IPS-18a (cell line): ENCODE measurements around the gene DHX58.

Experiments
- H3K27ac ChIP-seq: one replicate; pipeline ENCODE4 v1.5.1; 2013; ENCODE audit warnings: low read length
- H3K27me3 ChIP-seq: one replicate; pipeline ENCODE4 v1.6.1; 2013; ENCODE audit warnings: mild to moderate bottlenecking, low read length; ENCODE audit not compliant: control insufficient read depth, insufficient read depth
- H3K36me3 ChIP-seq: one replicate; pipeline ENCODE4 v1.6.1; 2013; ENCODE audit warnings: low read depth, low read length; ENCODE audit not compliant: control insufficient read depth
- H3K4me1 ChIP-seq: one replicate; pipeline ENCODE4 v1.6.1; 2013; ENCODE audit warnings: low read depth, low read length; ENCODE audit not compliant: control insufficient read depth
- H3K4me3 ChIP-seq: one replicate; pipeline ENCODE4 v1.5.1; 2013; ENCODE audit warnings: low read length
- H3K9ac ChIP-seq: one replicate; pipeline ENCODE4 v1.6.1; 2013; ENCODE audit warnings: mild to moderate bottlenecking, low read length, moderate library complexity
- H3K9me3 ChIP-seq: one replicate; pipeline ENCODE4 v1.6.1; 2013; ENCODE audit warnings: low read depth, low read length; ENCODE audit not compliant: control insufficient read depth

DHX58 gene

DNA sequence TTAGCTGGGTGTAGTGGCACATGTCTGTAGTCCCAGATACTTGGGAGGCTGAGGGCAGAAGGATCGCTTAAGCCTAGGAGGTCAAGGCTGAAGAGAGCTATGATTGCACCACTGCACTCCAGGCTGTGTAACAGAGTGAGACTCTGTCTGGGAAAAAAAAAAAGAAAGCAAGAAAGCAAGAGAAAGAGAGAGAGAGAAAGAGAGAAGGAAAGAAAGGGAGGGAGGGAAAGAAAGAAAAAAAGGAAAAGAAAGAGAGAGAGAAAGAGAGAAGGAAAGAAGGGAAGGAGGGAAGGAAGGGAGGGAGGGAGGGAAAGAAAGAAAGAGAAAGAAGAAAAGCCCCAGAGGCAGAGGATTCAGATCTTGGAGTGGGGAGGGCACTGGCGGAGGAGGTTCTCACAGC is 6.5 kb downstream of the DHX58 start:
- no peaks in the 10 kb centered on the region for H3K27me3 ChIP-seq
- peaks cover 6% of the 10 kb centered on the region for H3K4me1 ChIP-seq
- no peak overlapping the region for H3K9ac ChIP-seq
- H3K27ac ChIP-seq = no peak overlapping the region
- no peaks in the 10 kb centered on the region for H3K36me3 ChIP-seq
- H3K9me3 ChIP-seq = no peaks in the 10 kb centered on the region
- no peak overlapping the region for H3K4me3 ChIP-seq

DNA sequence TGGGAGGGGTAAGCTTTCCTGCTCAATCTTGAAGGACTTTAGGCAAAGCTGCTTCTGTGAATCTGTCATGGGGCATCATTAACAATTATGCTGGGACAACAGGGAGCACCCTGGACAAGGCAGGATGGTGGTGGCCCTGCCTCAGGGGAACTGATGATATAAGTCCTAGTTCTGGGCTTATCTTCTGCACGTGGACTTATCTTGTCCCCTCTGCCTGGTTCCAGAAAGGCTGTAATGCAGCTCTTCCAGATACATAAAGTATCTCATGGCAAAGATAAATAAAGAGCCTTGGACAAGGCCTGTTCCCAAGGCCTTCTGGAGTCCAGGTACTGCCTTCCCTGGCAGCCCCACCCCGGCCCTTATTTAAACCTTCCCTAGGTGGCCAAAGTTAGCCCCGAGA is 8.2 kb downstream of the DHX58 start:
- H3K27ac ChIP-seq = no peak overlapping the region
- H3K9me3 ChIP-seq = no peaks in the 10 kb centered on the region
- no peak overlapping the region for H3K4me3 ChIP-seq
- H3K36me3 ChIP-seq = no peaks in the 10 kb centered on the region
- peaks cover 6% of the 10 kb centered on the region for H3K4me1 ChIP-seq
- H3K9ac ChIP-seq = no peak overlapping the region
- H3K27me3 ChIP-seq = no peaks in the 10 kb centered on the region

GRCh38 chr17:42103221-42103954 is 9.1 kb downstream of the DHX58 start:
- Histone ChIP-seq H3K27ac (no peak overlapping the region), H3K4me1 (peaks cover 12% of the 10 kb centered on the region), H3K9ac (no peak overlapping the region), H3K9me3 (no peaks in the 10 kb centered on the region), H3K36me3 (no peaks in the 10 kb centered on the region), H3K4me3 (no peak overlapping the region), H3K27me3 (no peaks in the 10 kb centered on the region)

DNA sequence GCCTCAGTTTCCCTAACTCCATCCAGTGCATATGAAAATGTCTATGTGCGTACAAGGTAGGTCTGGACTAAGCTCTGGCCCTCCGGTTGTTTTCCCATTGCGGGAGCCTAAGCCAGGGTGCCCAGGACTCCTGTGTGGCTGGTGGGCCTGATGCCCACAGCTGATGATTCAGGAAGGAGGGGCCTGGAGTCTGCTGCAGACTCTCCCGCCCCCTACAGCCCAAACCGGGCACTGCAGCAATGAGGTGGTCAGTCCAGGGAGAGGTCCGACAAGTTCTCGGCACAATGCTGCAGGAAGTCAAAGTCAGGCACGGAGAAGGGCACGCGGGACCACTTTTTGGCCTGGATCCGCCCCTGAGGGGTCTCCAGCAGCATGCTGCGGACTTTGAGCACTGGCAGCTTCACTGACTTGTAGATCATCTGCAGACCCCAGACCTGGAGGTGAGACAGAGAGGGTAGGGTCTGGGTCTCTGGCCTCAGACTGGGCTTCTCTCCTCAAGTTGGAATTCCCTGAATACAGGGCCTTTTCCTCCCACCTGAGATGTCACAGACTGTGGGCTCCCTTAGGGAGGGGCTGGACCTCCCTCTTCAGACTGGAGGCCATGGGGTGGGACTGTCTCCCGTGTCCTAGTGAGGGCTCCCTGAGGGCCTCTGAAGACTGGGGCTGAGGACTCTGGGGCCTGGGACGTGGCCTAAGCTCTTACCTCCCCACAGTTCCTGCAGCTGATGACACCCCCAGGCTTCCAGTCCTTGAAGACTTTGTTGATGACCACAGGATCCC is 10.8 kb downstream of the DHX58 start:
- Histone ChIP-seq H3K27me3 (peaks cover 15% of the 10 kb centered on the region), H3K4me1 (peaks cover 14% of the 10 kb centered on the region), H3K9me3 (no peaks in the 10 kb centered on the region), H3K4me3 (no peak overlapping the region), H3K27ac (no peak overlapping the region), H3K36me3 (no peaks in the 10 kb centered on the region), H3K9ac (no peak overlapping the region)

DNA sequence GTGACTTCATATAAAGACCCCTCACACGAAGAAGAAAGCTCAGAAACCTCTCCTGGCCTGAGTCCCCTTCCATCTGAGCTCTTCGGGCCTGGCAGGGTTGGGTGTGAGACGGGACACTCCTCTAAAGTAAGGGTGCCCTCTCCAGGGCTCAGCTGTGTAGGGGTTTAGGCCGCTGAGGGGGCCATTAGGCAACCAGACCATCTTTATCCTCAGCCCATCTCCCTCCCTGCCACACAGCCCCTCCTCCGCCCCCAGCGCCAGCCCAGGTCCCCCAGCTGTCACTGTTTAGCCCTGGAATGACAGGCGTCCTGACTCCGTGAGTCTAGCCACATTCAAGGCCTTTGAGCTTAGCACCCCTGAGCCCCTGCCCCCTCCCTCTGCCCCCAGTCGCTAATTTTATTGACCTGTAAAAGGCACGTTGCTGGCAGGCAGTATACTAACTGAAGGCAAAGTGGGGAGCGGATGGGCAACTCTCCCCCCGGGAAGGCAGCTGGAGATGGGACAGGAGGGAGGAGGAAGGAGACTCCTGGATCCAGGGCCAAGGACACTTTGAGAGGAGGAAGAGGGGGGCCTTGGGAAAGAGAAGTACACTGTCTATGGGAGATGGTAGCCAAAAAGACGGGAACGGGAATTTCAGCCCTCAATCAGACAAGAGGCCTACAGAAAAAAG is 13.6 kb downstream of the DHX58 start:
- Histone ChIP-seq H3K27me3 (peaks cover 21% of the 10 kb centered on the region), H3K4me3 (peak overlapping the region; percentile 30), H3K9ac (no peak overlapping the region), H3K4me1 (peaks cover 14% of the 10 kb centered on the region), H3K9me3 (no peaks in the 10 kb centered on the region), H3K27ac (no peak overlapping the region), H3K36me3 (no peaks in the 10 kb centered on the region)

DNA sequence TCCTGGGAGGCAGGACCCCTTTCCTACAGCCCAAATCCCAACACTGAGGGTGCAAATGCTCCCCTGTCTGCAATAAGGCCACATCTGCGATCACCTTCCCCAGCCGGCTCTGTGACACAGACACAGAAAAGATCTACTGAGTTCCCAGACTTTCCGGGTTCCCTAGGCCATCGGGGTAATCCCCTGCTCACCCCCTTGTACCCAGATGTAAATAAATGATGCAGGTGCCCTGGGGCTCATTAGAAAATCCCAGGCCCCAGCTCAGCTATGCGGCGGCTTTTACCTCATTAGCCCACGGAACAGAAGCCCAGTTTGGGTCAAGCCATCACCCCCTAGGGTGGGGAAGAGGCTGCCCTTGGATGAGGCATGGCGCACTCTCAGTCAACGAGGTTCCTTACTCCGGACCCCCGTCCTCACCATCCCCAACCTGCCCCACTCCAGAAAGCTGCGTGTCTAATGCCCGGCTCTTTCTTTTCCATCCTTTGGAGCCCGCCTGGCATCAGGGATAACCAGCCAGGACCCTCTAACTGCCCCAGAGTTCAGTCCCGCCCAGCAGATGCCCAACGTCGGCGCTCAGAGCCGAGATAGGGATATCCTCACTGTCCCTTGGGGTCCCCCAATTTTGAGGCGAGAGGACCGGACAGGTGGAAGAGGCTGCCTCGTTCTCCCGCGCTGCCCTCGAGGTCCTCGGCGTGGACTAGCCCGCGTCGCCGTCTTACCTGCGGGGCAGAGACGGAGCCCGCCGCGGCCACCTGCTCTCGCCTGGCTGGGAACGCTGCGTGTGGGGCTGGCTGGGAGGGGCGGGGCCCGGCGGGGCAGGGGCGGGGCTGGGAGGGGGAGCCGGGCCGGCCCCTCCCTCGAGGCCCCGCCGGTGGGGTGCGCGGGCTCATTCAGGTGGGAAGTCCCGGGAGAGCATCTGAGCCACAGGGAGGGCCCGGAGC is 14.6 kb downstream of the DHX58 start, which contains the start of gene ZNF385C:
ZNF385C (minus strand) TSS at position 783 of the 941 bp plus-strand sequence. CDS start 35,417 bp downstream, outside the sequence.
- Histone ChIP-seq H3K4me1 (peaks cover 14% of the 10 kb centered on the region), H3K27me3 (peaks cover 21% of the 10 kb centered on the region), H3K36me3 (no peaks in the 10 kb centered on the region), H3K9ac (no peak within 1 kb of the TSS), H3K27ac (no peak within 1 kb of the TSS), H3K4me3 (peak within 1 kb of the TSS; percentile 61), H3K9me3 (no peaks in the 10 kb centered on the region)

- Histone ChIP-seq H3K27ac (no peak overlapping the region), H3K4me1 (peaks cover 14% of the 10 kb centered on the region), H3K27me3 (peaks cover 21% of the 10 kb centered on the region), H3K4me3 (no peak overlapping the region), H3K9me3 (no peaks in the 10 kb centered on the region), H3K9ac (no peak overlapping the region), H3K36me3 (no peaks in the 10 kb centered on the region)
Observed at GRCh38 chr17:42096360-42097111, 16.0 kb downstream of the DHX58 start.

GRCh38 chr17:42094375-42095069 is 18.0 kb downstream of the DHX58 start:
- Histone ChIP-seq H3K9me3 (no peaks in the 10 kb centered on the region), H3K27ac (no peak overlapping the region), H3K4me3 (no peak overlapping the region), H3K36me3 (no peaks in the 10 kb centered on the region), H3K27me3 (peaks cover 21% of the 10 kb centered on the region), H3K9ac (no peak overlapping the region), H3K4me1 (peaks cover 14% of the 10 kb centered on the region)

DNA sequence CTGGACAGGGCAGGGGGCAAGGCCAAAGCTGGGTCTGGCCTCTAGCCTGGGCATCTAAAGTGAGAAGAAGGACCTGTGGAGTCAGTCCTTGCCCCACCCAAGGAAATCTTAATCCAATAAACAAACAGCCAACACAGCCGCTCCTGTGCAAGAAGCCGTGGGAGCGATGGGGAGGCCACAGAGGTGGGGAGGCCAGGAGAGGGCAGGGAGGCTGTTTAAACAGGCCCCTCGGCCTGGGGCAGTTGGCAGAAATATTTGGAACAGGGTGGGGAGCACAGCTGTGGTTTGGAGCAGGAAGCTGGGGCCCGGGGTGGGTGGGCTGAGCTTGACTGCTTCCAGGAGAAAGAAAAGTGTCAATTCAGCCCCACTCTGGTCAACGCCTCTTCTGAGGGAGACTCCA is 19.6 kb downstream of the DHX58 start:
- Histone ChIP-seq H3K4me1 (peaks cover 7% of the 10 kb centered on the region), H3K4me3 (no peak overlapping the region), H3K36me3 (no peaks in the 10 kb centered on the region), H3K27me3 (peaks cover 18% of the 10 kb centered on the region), H3K9me3 (no peaks in the 10 kb centered on the region), H3K9ac (no peak overlapping the region), H3K27ac (no peak overlapping the region)
